GM12878 (cell line): ENCODE measurements around the gene GALNTL6. TPM values are rescaled to one million over a fixed set of nuclear protein-coding genes. Genes with fewer than 3 reads are reported as not detected.

Experiments
- ATAC-seq: fragments of 200-7000 bp; cut with Tn5 transposase; 3 replicates; pipeline ENCODE4 v1.9.1; 2020; ENCODE audit warnings: mild to moderate bottlenecking, moderate library complexity
- BruUV-seq: library from RNA; stranded (reverse); fragments of 400-500 nt; replicated peaks from 2 replicates; lab custom pipeline; 2021; lab: Mats Ljungman, UMichigan
- CTCF ChIA-PET: fragments of 300-600 bp; sonication (Branson Sonifier 250); formaldehyde crosslinking; extraction: SDS; loops from one replicate; lab custom pipeline; 2021; ENCODE audit warnings: inconsistent platforms; lab: Yijun Ruan, JAX
- POLR2A ChIA-PET: fragments of 350-600 bp; formaldehyde crosslinking; extraction: SDS; loops from one replicate; lab custom pipeline; 2021; ENCODE audit warnings: inconsistent platforms; lab: Charles Lee
- RAD21 ChIA-PET: fragments of 300-600 bp; sonication (Branson Sonifier 250); formaldehyde crosslinking; loops from one replicate; lab custom pipeline; 2023; ENCODE audit warnings: antibody characterized with exemption; ENCODE audit not compliant: unreplicated experiment; lab: Charles Lee
- SMC1A ChIA-PET: fragments of 300-600 bp; sonication (Branson Sonifier 250); formaldehyde crosslinking; loops from one replicate; lab custom pipeline; 2023; ENCODE audit not compliant: unreplicated experiment, uncharacterized antibody; lab: Charles Lee
- DNase-seq: peaks from one replicate; pipeline ENCODE4 v3.0.0-alpha.2; 2011; ENCODE audit warnings: low read depth, low spot score
- FAIRE-seq: peaks from 3 replicates; lab custom pipeline; 2011; peaks lifted over from hg19 to GRCh38; lab: Jason Lieb, UNC
- H2AFZ ChIP-seq: 2 replicates; pipeline ENCODE4 v1.6.0; 2011; ENCODE audit warnings: low read depth, low read length, control low read depth; ENCODE audit not compliant: control insufficient read depth
- H3K27ac ChIP-seq: 2 replicates; pipeline ENCODE4 v1.5.1; 2011; ENCODE audit warnings: control low read depth; ENCODE audit not compliant: control insufficient read depth, insufficient read depth
- H3K27me3 ChIP-seq, 2 experiments: replicated peaks in 1 of 2; 2 replicates each; pipeline versions ENCODE4 v1.6.0 to v1.6.1; 2011; ENCODE audit warnings: low read length in 1 of 2; ENCODE audit not compliant: control insufficient read depth in 2 of 2, insufficient read depth in 2 of 2
- H3K36me3 ChIP-seq, 2 experiments: 2 replicates each; pipeline ENCODE4 v1.5.1; 2011; ENCODE audit warnings: low read length in 1 of 2; ENCODE audit not compliant: control insufficient read depth in 2 of 2, insufficient read depth in 2 of 2
- H3K4me1 ChIP-seq: 2 replicates; pipeline ENCODE4 v1.6.1; 2011; ENCODE audit warnings: mild to moderate bottlenecking, low read length, moderate library complexity, mixed read lengths; ENCODE audit not compliant: control insufficient read depth, insufficient read depth
- H3K4me2 ChIP-seq: 2 replicates; pipeline ENCODE4 v1.6.0; 2011; ENCODE audit warnings: control low read depth; ENCODE audit not compliant: control insufficient read depth, insufficient read depth
- H3K4me3 ChIP-seq: fragments of 200-600 bp; sonication (generic); 2 replicates; pipeline ENCODE4 v1.5.1; 2016
- H3K79me2 ChIP-seq: 2 replicates; pipeline ENCODE4 v1.6.0; 2011; ENCODE audit warnings: low read length; ENCODE audit not compliant: control insufficient read depth, insufficient read depth
- H3K9ac ChIP-seq: 2 replicates; pipeline ENCODE4 v1.8.0; 2011; ENCODE audit warnings: low read length, control low read depth, mixed read lengths; ENCODE audit not compliant: control insufficient read depth, insufficient read depth
- H3K9me3 ChIP-seq: replicated peaks from 3 replicates; pipeline ENCODE4 v1.5.1; 2011; ENCODE audit warnings: mild to moderate bottlenecking, low read length; ENCODE audit not compliant: control insufficient read depth, insufficient read depth
- H4K20me1 ChIP-seq: 2 replicates; pipeline ENCODE4 v1.6.0; 2011; ENCODE audit not compliant: control insufficient read depth, insufficient read depth
- BMI1 ChIP-seq: fragments of 450-650 bp; IDR thresholded peaks from 2 replicates; pipeline ENCODE4 v1.6.1; 2016; ENCODE audit warnings: mild to moderate bottlenecking, moderate library complexity, borderline replicate concordance
- BRCA1 ChIP-seq: IDR thresholded peaks from 2 replicates; pipeline ENCODE4 v1.6.1; 2011; ENCODE audit warnings: low read depth, low read length, improper control_type of control experiment
- IKZF1 ChIP-seq: fragments of 450-650 bp; conservative IDR thresholded peaks from 2 replicates; pipeline ENCODE4 v1.6.1; 2017; ENCODE audit warnings: antibody characterized with exemption, mild to moderate bottlenecking
- MEF2B ChIP-seq: fragments of 450-650 bp; IDR thresholded peaks from 2 replicates; pipeline ENCODE4 v1.6.1; 2018; ENCODE audit warnings: mild to moderate bottlenecking, moderate library complexity; ENCODE audit not compliant: partially characterized antibody, poor library complexity, severe bottlenecking
- MTA2 ChIP-seq: fragments of 450-650 bp; IDR thresholded peaks from 2 replicates; pipeline ENCODE4 v1.6.1; 2016; ENCODE audit warnings: low read depth, mild to moderate bottlenecking, moderate library complexity
- MXI1 ChIP-seq: fragments of 150-350 bp; IDR thresholded peaks from 2 replicates; pipeline ENCODE4 v1.6.1; 2011; ENCODE audit warnings: low read depth, mild to moderate bottlenecking, inconsistent platforms, low read length, improper control_type of control experiment
- NKRF ChIP-seq: fragments of 450-650 bp; conservative IDR thresholded peaks from 2 replicates; pipeline ENCODE4 v1.6.1; 2017; ENCODE audit warnings: mild to moderate bottlenecking, moderate library complexity
- SMC3 ChIP-seq: IDR thresholded peaks from 2 replicates; pipeline ENCODE4 v1.6.1; 2011; ENCODE audit warnings: low read length, improper control_type of control experiment, borderline replicate concordance
- SUPT20H ChIP-seq: IDR thresholded peaks from 2 replicates; pipeline ENCODE4 v1.6.1; 2011; ENCODE audit warnings: low read depth, mild to moderate bottlenecking, low read length, moderate library complexity, borderline replicate concordance; ENCODE audit not compliant: control insufficient read depth
- YBX1 ChIP-seq: fragments of 450-650 bp; IDR thresholded peaks from 2 replicates; pipeline ENCODE4 v1.6.1; 2016; ENCODE audit warnings: antibody characterized with exemption
- ZNF24 ChIP-seq: fragments of 450-650 bp; IDR thresholded peaks from 2 replicates; pipeline ENCODE4 v1.6.1; 2017; ENCODE audit warnings: antibody characterized with exemption, mild to moderate bottlenecking
- WGBS: methylation state at CpG from one replicate; pipeline ENCODE4 v1.1.6; 2016; ENCODE audit warnings: low lambda C conversion rate; ENCODE audit not compliant: insufficient replicate concordance, insufficient coverage; ENCODE audit errors: missing lambda C conversion rate; 5-methylcytosine and 5-hydroxymethylcytosine counted together
- in situ Hi-C: fragments of 300-500 bp; cut with MboI; formaldehyde crosslinking; loops from 9 replicates; pipeline ENCODE4 v1.14.3; 2018; ENCODE audit warnings: mixed read lengths
- intact Hi-C: fragments of 100-400 bp; cut with micrococcal nuclease; formaldehyde crosslinking; loops from one replicate; pipeline ENCODE4 v1.14.2; 2022; ENCODE audit not compliant: unreplicated experiment
- polyA plus RNA-seq, 11 experiments: library from polyadenylated mRNA; depleted of rRNA in 4 of 11; unstranded in 6 of 11; stranded (reverse) in 5 of 11; fragments of >200 nt; fragmentation: Nextera tagmentation in 4 of 11; fragmentation: Illumina TruSeq in 1 of 11; extraction: Ambion mirVana in 4 of 11; extraction: Trizol in 1 of 11; gene quantifications; 1 replicate in 1 of 11; 2 replicates in 10 of 11; pipeline versions ENCODE4 v1.2.1 to v1.2.3, GENCODE V29; 2011 to 2016; ENCODE audit warnings: inconsistent platforms in 2 of 11, missing spikeins in 2 of 11, low read depth in 1 of 11
- total RNA-seq, 4 experiments: library from RNA; depleted of rRNA in 3 of 4; stranded (reverse); fragments of >200 nt in 3 of 4; fragmentation: Illumina TruSeq in 1 of 4; extraction: Trizol in 1 of 4; gene quantifications; 2 replicates each; pipeline versions ENCODE4 v1.2.1 to v1.2.3, GENCODE V29; 2013 to 2021

GALNTL6 gene
- total and polyA plus RNA-seq, 10 of the 15 experiments (the other 5 are each of a cell fraction or from before 2014, with no cell fraction given): 0.01 to 0.29 TPM; not detected in 8

GRCh38 chr4:172553216-172553615 is 740.0 kb downstream of the GALNTL6 start:
- TF ChIP-seq MEF2B: no peak
- no peak for TF ChIP-seq IKZF1
- TF ChIP-seq MTA2: no peak
- TF ChIP-seq ZNF24: no peak
- TF ChIP-seq NKRF: no peak
- no peak for TF ChIP-seq BMI1
- no peak for TF ChIP-seq SMC3
- TF ChIP-seq BRCA1: no peak
- TF ChIP-seq MXI1: no peak
- TF ChIP-seq SUPT20H: no peak
- no peak for TF ChIP-seq YBX1
- H3K4me2 ChIP-seq: no peak overlapping the region
- H2AFZ ChIP-seq: no peak overlapping the region
- ChIA-PET CTCF (no interaction called here), SMC1A (interaction anchor here (0.7 kb wide), 1 partner anchor 11 kb away, joined by 3 read pairs; no protein-coding TSS in a partner anchor), RAD21 (no interaction called here), POLR2A (no interaction called here)
- intact Hi-C loops: no loop called here
- no peaks in the 10 kb centered on the region for H3K36me3 ChIP-seq
- no peak for ATAC-seq
- DNase-seq: no peak
- 4% methylated on average over 1 of the region's 1 CpG for WGBS
- H4K20me1 ChIP-seq: no peaks in the 10 kb centered on the region
- no peak overlapping the region for H3K27ac ChIP-seq
- no peaks in the 10 kb centered on the region for H3K27me3 ChIP-seq
- H3K79me2 ChIP-seq: no peaks in the 10 kb centered on the region
- no peak overlapping the region for H3K4me3 ChIP-seq
- no TSS peak for BruUV-seq
- H3K9ac ChIP-seq: no peak overlapping the region
- no peaks in the 10 kb centered on the region for H3K9me3 ChIP-seq
- no peak for FAIRE-seq
- in situ Hi-C loops: no loop called here
- H3K4me1 ChIP-seq: no peaks in the 10 kb centered on the region
